CD14-positive monocyte (primary cell): ENCODE measurements around the gene ZIC5. TPM values are rescaled to one million over a fixed set of nuclear protein-coding genes. Genes with fewer than 3 reads are reported as not detected.
A peak's percentile ranks its signal among the peaks of the same experiment; 100 is the strongest.

Source experiments
- DNase-seq, 3 donors: peaks; one replicate each; pipeline ENCODE4 v3.0.0-alpha.2; 2011 to 2022
- H2AFZ ChIP-seq: 2 replicates; pipeline ENCODE4 v1.6.0; 2012; ENCODE audit warnings: mild to moderate bottlenecking, low read depth, low read length, inconsistent platforms; ENCODE audit not compliant: insufficient read depth, poor library complexity, severe bottlenecking
- H3K27ac ChIP-seq, 2 donors: 1 replicate in 1 of 2; 2 replicates in 1 of 2; pipeline ENCODE4 v1.5.1; 2012 to 2013; ENCODE audit warnings: low read length in 2 of 2, control low read depth in 1 of 2, inconsistent platforms in 1 of 2, low read depth in 1 of 2, mild to moderate bottlenecking in 1 of 2
- H3K27me3 ChIP-seq, 2 donors: one replicate each; pipeline versions ENCODE4 v1.6.0 to v1.6.1; 2011 to 2013; ENCODE audit warnings: low read length in 2 of 2; ENCODE audit not compliant: control insufficient read depth in 2 of 2, insufficient read depth in 2 of 2
- H3K36me3 ChIP-seq, 2 donors: replicated peaks in 1 of 2; 1 replicate in 1 of 2; 2 replicates in 1 of 2; pipeline versions ENCODE4 v1.5.1 to v1.6.1; 2012 to 2013; ENCODE audit warnings: low read length in 2 of 2, control low read depth in 1 of 2, inconsistent platforms in 1 of 2, mild to moderate bottlenecking in 1 of 2; ENCODE audit not compliant: insufficient read depth in 2 of 2, control insufficient read depth in 1 of 2
- H3K4me1 ChIP-seq, 2 donors: 1 replicate in 1 of 2; 2 replicates in 1 of 2; pipeline versions ENCODE4 v1.5.1 to v1.6.1; 2012 to 2013; ENCODE audit warnings: low read length in 2 of 2, control low read depth in 1 of 2, inconsistent platforms in 1 of 2, mild to moderate bottlenecking in 1 of 2, moderate library complexity in 1 of 2; ENCODE audit not compliant: insufficient read depth in 2 of 2, control insufficient read depth in 1 of 2
- H3K4me2 ChIP-seq: replicated peaks from 2 replicates; pipeline ENCODE3; 2012; ENCODE audit warnings: low read length, moderate library complexity, mild to moderate bottlenecking; ENCODE audit not compliant: poor library complexity, severe bottlenecking; ENCODE audit errors: extremely low read depth
- H3K4me3 ChIP-seq, 3 experiments: fragments of 200-600 bp in 1 of 3; sonication (generic) in 1 of 3; replicated peaks in 1 of 3; 1 replicate in 2 of 3; 2 replicates in 1 of 3; pipeline ENCODE4 v1.5.1; 2011 to 2013; ENCODE audit warnings: low read length in 3 of 3, mild to moderate bottlenecking in 3 of 3, control low read depth in 2 of 3, low read depth in 2 of 3, inconsistent platforms in 1 of 3, moderate library complexity in 1 of 3
- H3K79me2 ChIP-seq: 2 replicates; pipeline ENCODE4 v1.6.0; 2012; ENCODE audit warnings: mild to moderate bottlenecking, control low read depth, inconsistent platforms, low read length, moderate library complexity; ENCODE audit not compliant: insufficient read depth
- H3K9ac ChIP-seq: 2 replicates; pipeline ENCODE4 v1.6.0; 2017; ENCODE audit warnings: low read length, mild to moderate bottlenecking; ENCODE audit not compliant: insufficient read depth, poor library complexity, severe bottlenecking
- H3K9me3 ChIP-seq, 2 donors: replicated peaks in 1 of 2; 1 replicate in 1 of 2; 2 replicates in 1 of 2; pipeline versions ENCODE4 v1.5.1 to v1.6.1; 2012 to 2013; ENCODE audit warnings: low read length in 2 of 2, control low read depth in 1 of 2; ENCODE audit not compliant: control insufficient read depth in 1 of 2, insufficient read depth in 1 of 2
- H4K20me1 ChIP-seq: 2 replicates; pipeline ENCODE4 v1.6.0; 2012; ENCODE audit warnings: mild to moderate bottlenecking, low read length, control low read depth, moderate library complexity; ENCODE audit not compliant: insufficient read depth
- H3K27ac Mint-ChIP-seq, 7 donors: one replicate each; pipeline ENCODE4 v1.8.0; 2020; ENCODE audit warnings: mild to moderate bottlenecking in 7 of 7, mixed read lengths in 7 of 7, moderate library complexity in 6 of 7, inconsistent platforms in 2 of 7
- H3K27me3 Mint-ChIP-seq, 3 donors: one replicate each; pipeline ENCODE4 v1.8.0; 2021 to 2022; ENCODE audit warnings: low read depth in 3 of 3, mild to moderate bottlenecking in 3 of 3, mixed read lengths in 3 of 3, moderate library complexity in 3 of 3, inconsistent platforms in 1 of 3
- H3K36me3 Mint-ChIP-seq, 2 donors: one replicate each; pipeline ENCODE4 v1.8.0; 2020; ENCODE audit warnings: mixed read lengths in 2 of 2, inconsistent platforms in 1 of 2, mild to moderate bottlenecking in 1 of 2
- H3K4me1 Mint-ChIP-seq: one replicate; pipeline ENCODE4 v1.8.0; 2020; ENCODE audit warnings: mild to moderate bottlenecking, mixed read lengths
- H3K4me3 Mint-ChIP-seq, 2 donors: one replicate each; pipeline ENCODE4 v1.8.0; 2020; ENCODE audit warnings: mild to moderate bottlenecking in 2 of 2, mixed read lengths in 2 of 2, moderate library complexity in 1 of 2
- H3K9me3 Mint-ChIP-seq, 7 donors: one replicate each; pipeline ENCODE4 v1.8.0; 2020 to 2022; ENCODE audit warnings: mixed read lengths in 7 of 7, mild to moderate bottlenecking in 6 of 7, moderate library complexity in 6 of 7, inconsistent platforms in 2 of 7
- CTCF ChIP-seq: fragments of 200-600 bp; IDR thresholded peaks from one replicate; pipeline ENCODE4 v1.8.0; 2022; ENCODE audit warnings: antibody characterized with exemption, mild to moderate bottlenecking
- WGBS: methylation state at CpG from one replicate; pipeline ENCODE4 v1.1.5; 2013; ENCODE audit warnings: missing lambda C conversion rate; ENCODE audit not compliant: insufficient coverage; 5-methylcytosine and 5-hydroxymethylcytosine counted together
- intact Hi-C, 2 donors: fragments of 100-400 bp; cut with micrococcal nuclease; formaldehyde crosslinking; loops; one replicate each; pipeline versions ENCODE4 v1.15.0 to v1.15.1; 2023
- polyA plus RNA-seq, 3 donors: library from polyadenylated mRNA; depleted of rRNA in 1 of 3; unstranded in 2 of 3; stranded (reverse) in 1 of 3; fragments of 300-500 nt in 2 of 3; fragments of >200 nt in 1 of 3; fragmentation: Illumina TruSeq in 2 of 3; gene quantifications; 1 replicate in 2 of 3; 2 replicates in 1 of 3; pipeline ENCODE4 v1.2.3, GENCODE V29; 2012 to 2021

Gene ZIC5
- polyA plus RNA-seq, 3 donors, result not detected

- no peak overlapping the region for H3K4me2 ChIP-seq
- H3K9ac ChIP-seq, result no peak overlapping the region
- Mint-ChIP-seq H3K9me3 (peaks cover 0 to 29% (median 6%) of the 10 kb centered on the region in 7 donors), H3K4me3 (peak overlapping the region in 1 of 2 donors; percentile 86), H3K27ac (no peak overlapping the region), H3K27me3 (peaks cover 86 to 94% (median 93%) of the 10 kb centered on the region in 3 donors), H3K4me1 (peaks cover 18% of the 10 kb centered on the region), H3K36me3 (peaks cover 0 to 6% of the 10 kb centered on the region in 2 donors)
- no peak for TF ChIP-seq CTCF
- whole genome bisulfite sequencing, result 2% methylated on average over 56 of the region's 57 CpGs
- no peak overlapping the region for H3K27ac ChIP-seq
- H3K79me2 ChIP-seq, result no peaks in the 10 kb centered on the region
- no peaks in the 10 kb centered on the region for H4K20me1 ChIP-seq
- intact Hi-C loops, result no loop called here
- H2AFZ ChIP-seq, result no peak overlapping the region
- H3K4me1 ChIP-seq, result peaks cover 5 to 7% of the 10 kb centered on the region in 2 donors
- H3K9me3 ChIP-seq, result peaks cover 0 to 35% of the 10 kb centered on the region in 2 donors
- no peaks in the 10 kb centered on the region for H3K36me3 ChIP-seq
- peaks cover 67 to 89% of the 10 kb centered on the region in 2 donors for H3K27me3 ChIP-seq
- no peak for DNase-seq
- H3K4me3 ChIP-seq, result no peak overlapping the region
Observed at GRCh38 chr13:99955747-99956472, 15.7 kb downstream of the ZIC5 start.

GRCh38 chr13:99955107-99955746 is 16.3 kb downstream of the ZIC5 start:
- intact Hi-C loops, result no loop called here
- H4K20me1 ChIP-seq, result no peaks in the 10 kb centered on the region
- peaks cover 18% of the 10 kb centered on the region for H3K4me1 Mint-ChIP-seq
- H3K27me3 Mint-ChIP-seq, result peaks cover 86 to 95% (median 92%) of the 10 kb centered on the region in 3 donors
- no peak overlapping the region for H3K4me2 ChIP-seq
- no peak for TF ChIP-seq CTCF
- H3K9ac ChIP-seq, result no peak overlapping the region
- no peak overlapping the region for H2AFZ ChIP-seq
- no peaks in the 10 kb centered on the region for H3K79me2 ChIP-seq
- H3K27ac Mint-ChIP-seq, result no peak overlapping the region
- DNase-seq, result no peak
- H3K9me3 ChIP-seq, result peaks cover 0 to 34% of the 10 kb centered on the region in 2 donors
- H3K27ac ChIP-seq, result no peak overlapping the region
- H3K4me1 ChIP-seq, result peaks cover 5 to 7% of the 10 kb centered on the region in 2 donors
- peaks cover 0 to 6% of the 10 kb centered on the region in 2 donors for H3K36me3 Mint-ChIP-seq
- peak overlapping the region in 1 of 2 donors; percentile 86 for H3K4me3 Mint-ChIP-seq
- H3K4me3 ChIP-seq, result no peak overlapping the region
- H3K9me3 Mint-ChIP-seq, result peaks cover 0 to 26% (median 6%) of the 10 kb centered on the region in 7 donors
- H3K36me3 ChIP-seq, result no peaks in the 10 kb centered on the region
- 50% methylated on average over 20 of the region's 21 CpGs for WGBS
- H3K27me3 ChIP-seq, result peaks cover 63 to 87% of the 10 kb centered on the region in 2 donors
